Astrocyte (in vitro differentiated cells and primary cell): ENCODE data around the gene PCDHA1. TPM values are rescaled to one million over a fixed set of nuclear protein-coding genes. Genes with fewer than 3 reads are reported as not detected.
"Not testable (repeated sequence)": the region's sequence is repeated elsewhere in the genome, so short reads cannot be mapped to it uniquely, and the experiment has no call there.

ENCODE experiments used
- DNase-seq: peaks from one replicate; pipeline ENCODE4 v3.0.0-alpha.2; 2010; ENCODE audit warnings: low read depth
- FAIRE-seq: peaks from 2 replicates; lab custom pipeline; 2011; peaks lifted over from hg19 to GRCh38; lab: Jason Lieb, UNC
- H2AFZ ChIP-seq: 2 replicates; pipeline ENCODE4 v1.6.0; 2012; ENCODE audit warnings: low read depth, low read length, inconsistent platforms
- H3K27ac ChIP-seq: 2 replicates; pipeline ENCODE4 v1.5.1; 2011; ENCODE audit warnings: low read depth, low read length, inconsistent platforms
- H3K27me3 ChIP-seq: 2 replicates; pipeline ENCODE4 v1.6.0; 2011; ENCODE audit warnings: low read length, inconsistent platforms; ENCODE audit not compliant: insufficient read depth
- H3K36me3 ChIP-seq: 2 replicates; pipeline ENCODE4 v1.5.1; 2011; ENCODE audit warnings: low read length, inconsistent platforms; ENCODE audit not compliant: insufficient read depth
- H3K4me1 ChIP-seq: 2 replicates; pipeline ENCODE4 v1.5.1; 2011; ENCODE audit warnings: low read length, inconsistent platforms; ENCODE audit not compliant: insufficient read depth
- H3K4me2 ChIP-seq: 2 replicates; pipeline ENCODE4 v1.6.0; 2012; ENCODE audit warnings: low read length, inconsistent platforms
- H3K4me3 ChIP-seq: 2 replicates; pipeline ENCODE4 v1.5.1; 2011; ENCODE audit warnings: low read depth, mild to moderate bottlenecking, low read length, inconsistent platforms; ENCODE audit not compliant: insufficient read depth
- H3K79me2 ChIP-seq: 2 replicates; pipeline ENCODE4 v1.6.0; 2012; ENCODE audit warnings: mild to moderate bottlenecking, low read length, inconsistent platforms; ENCODE audit not compliant: insufficient read depth
- H3K9ac ChIP-seq: 2 replicates; pipeline ENCODE4 v1.6.0; 2012; ENCODE audit warnings: mild to moderate bottlenecking, low read length, inconsistent platforms
- H3K9me3 ChIP-seq: 2 replicates; pipeline ENCODE4 v1.5.1; 2012; ENCODE audit warnings: low read depth, mild to moderate bottlenecking, low read length, inconsistent platforms; ENCODE audit not compliant: insufficient read depth
- H4K20me1 ChIP-seq: 2 replicates; pipeline ENCODE4 v1.6.0; 2012; ENCODE audit warnings: low read length, inconsistent platforms; ENCODE audit not compliant: insufficient read depth
- H3K27ac Mint-ChIP-seq: one replicate; pipeline ENCODE4 v1.8.0; 2021; ENCODE audit warnings: mild to moderate bottlenecking, mixed read lengths; ENCODE audit not compliant: unreplicated experiment
- H3K27me3 Mint-ChIP-seq: one replicate; pipeline ENCODE4 v1.8.0; 2021; ENCODE audit warnings: low read depth, mixed read lengths; ENCODE audit not compliant: unreplicated experiment
- H3K36me3 Mint-ChIP-seq: one replicate; pipeline ENCODE4 v1.8.0; 2021; ENCODE audit warnings: low read depth, mixed read lengths; ENCODE audit not compliant: unreplicated experiment
- H3K4me1 Mint-ChIP-seq: one replicate; pipeline ENCODE4 v1.8.0; 2021; ENCODE audit warnings: low read depth, mixed read lengths; ENCODE audit not compliant: unreplicated experiment
- H3K4me3 Mint-ChIP-seq: one replicate; pipeline ENCODE4 v1.8.0; 2021; ENCODE audit warnings: mild to moderate bottlenecking, moderate library complexity, mixed read lengths; ENCODE audit not compliant: unreplicated experiment
- H3K9me3 Mint-ChIP-seq: one replicate; pipeline ENCODE4 v1.8.0; 2021; ENCODE audit warnings: mild to moderate bottlenecking, mixed read lengths; ENCODE audit not compliant: unreplicated experiment
- EZH2 ChIP-seq: IDR thresholded peaks from 2 replicates; pipeline ENCODE4 v1.6.1; 2012; ENCODE audit warnings: mild to moderate bottlenecking, low read length, inconsistent platforms; ENCODE audit not compliant: insufficient read depth
- total RNA-seq: library from RNA; stranded (reverse); gene quantifications from 2 replicates; pipeline ENCODE4 v1.2.1, GENCODE V29; 2021
- TF ChIP-seq, protein P1 (sequence below): IDR thresholded peaks from 2 replicates; pipeline ENCODE4 v1.5.1; 2011; ENCODE audit warnings: low read depth, mild to moderate bottlenecking, inconsistent platforms, low read length, moderate library complexity; ENCODE audit not compliant: insufficient read depth

Gene PCDHA1
- total RNA-seq, 1 donor from 2014 or later = not detected

DNA sequence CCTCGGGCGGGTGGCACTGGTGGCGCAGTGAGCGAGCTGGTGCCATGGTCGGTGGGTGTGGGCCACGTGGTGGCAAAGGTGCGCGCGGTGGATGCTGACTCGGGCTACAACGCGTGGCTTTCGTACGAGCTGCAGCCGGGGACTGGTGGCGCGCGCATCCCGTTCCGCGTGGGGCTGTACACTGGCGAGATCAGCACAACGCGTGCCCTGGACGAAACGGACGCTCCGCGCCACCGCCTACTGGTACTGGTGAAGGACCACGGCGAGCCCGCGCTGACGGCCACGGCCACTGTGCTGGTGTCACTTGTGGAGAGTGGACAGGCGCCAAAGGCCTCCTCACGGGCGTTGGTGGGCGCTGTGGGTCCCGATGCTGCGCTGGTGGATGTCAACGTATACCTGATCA lies 22.9 kb downstream of the PCDHA1 start:
- no peak overlapping the region for H3K4me3 Mint-ChIP-seq
- Histone ChIP-seq H3K27me3 (no peaks in the 10 kb centered on the region), H3K4me3 (no peak overlapping the region), H3K36me3 (no peaks in the 10 kb centered on the region), H3K4me1 (no peaks in the 10 kb centered on the region), H2AFZ (no peak overlapping the region), H3K79me2 (no peaks in the 10 kb centered on the region), H4K20me1 (no peaks in the 10 kb centered on the region), H3K4me2 (no peak overlapping the region), H3K9me3 (peaks cover 13% of the 10 kb centered on the region), H3K9ac (no peak overlapping the region), H3K27ac (no peak overlapping the region)
- no peak overlapping the region for H3K27ac Mint-ChIP-seq
- FAIRE-seq (no peak), DNase-seq (no peak)
- peaks cover 2% of the 10 kb centered on the region for H3K4me1 Mint-ChIP-seq
- no peaks in the 10 kb centered on the region for H3K27me3 Mint-ChIP-seq
- H3K36me3 Mint-ChIP-seq = peaks cover 9% of the 10 kb centered on the region
- H3K9me3 Mint-ChIP-seq = peaks cover 2% of the 10 kb centered on the region
- TF ChIP-seq, protein P1, sequence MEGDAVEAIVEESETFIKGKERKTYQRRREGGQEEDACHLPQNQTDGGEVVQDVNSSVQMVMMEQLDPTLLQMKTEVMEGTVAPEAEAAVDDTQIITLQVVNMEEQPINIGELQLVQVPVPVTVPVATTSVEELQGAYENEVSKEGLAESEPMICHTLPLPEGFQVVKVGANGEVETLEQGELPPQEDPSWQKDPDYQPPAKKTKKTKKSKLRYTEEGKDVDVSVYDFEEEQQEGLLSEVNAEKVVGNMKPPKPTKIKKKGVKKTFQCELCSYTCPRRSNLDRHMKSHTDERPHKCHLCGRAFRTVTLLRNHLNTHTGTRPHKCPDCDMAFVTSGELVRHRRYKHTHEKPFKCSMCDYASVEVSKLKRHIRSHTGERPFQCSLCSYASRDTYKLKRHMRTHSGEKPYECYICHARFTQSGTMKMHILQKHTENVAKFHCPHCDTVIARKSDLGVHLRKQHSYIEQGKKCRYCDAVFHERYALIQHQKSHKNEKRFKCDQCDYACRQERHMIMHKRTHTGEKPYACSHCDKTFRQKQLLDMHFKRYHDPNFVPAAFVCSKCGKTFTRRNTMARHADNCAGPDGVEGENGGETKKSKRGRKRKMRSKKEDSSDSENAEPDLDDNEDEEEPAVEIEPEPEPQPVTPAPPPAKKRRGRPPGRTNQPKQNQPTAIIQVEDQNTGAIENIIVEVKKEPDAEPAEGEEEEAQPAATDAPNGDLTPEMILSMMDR = no peak
- TF ChIP-seq EZH2 = no peak

DNA sequence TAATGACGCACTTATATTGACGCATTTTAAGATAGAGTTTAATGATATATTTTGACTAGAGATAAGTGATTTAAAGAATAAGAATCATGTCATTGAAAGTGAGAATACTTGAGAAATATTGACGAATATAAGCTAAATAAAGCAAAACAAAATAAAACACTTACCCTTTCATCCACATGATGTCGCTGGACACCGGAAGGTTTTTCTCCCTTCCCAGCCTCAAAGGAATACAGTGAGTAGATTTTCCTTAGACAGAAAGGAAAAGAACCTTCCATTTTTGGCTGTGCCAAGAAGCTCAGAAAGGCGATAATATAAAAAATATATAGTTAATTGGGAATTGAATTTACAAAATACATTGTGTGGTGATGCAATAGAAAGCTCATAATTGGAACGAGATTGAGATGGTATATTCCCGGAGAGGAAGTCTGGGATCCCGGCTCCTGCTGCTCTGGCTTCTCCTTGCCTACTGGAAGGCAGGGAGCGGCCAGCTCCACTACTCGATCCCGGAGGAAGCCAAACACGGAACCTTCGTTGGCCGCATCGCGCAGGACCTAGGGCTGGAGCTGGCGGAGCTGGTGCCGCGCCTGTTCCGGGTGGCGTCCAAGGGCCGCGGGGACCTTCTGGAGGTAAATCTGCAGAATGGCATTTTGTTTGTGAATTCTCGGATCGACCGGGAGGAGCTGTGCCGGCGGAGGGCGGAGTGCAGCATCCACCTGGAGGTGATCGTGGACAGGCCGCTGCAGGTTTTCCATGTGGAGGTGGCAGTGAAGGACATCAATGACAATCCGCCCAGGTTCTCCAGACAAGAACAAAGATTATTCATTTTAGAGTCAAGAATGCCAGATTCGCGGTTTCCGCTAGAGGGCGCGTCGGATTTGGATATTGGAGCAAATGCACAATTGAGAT lies 35.7 kb downstream of the PCDHA1 start, which contains the start of gene PCDHA5:
Gene PCDHA5, plus strand, starts transcription at position 239 of the 906 bp plus-strand sequence.
- Mint-ChIP-seq H3K27ac (no peak within 1 kb of the TSS), H3K4me1 (no peaks in the 10 kb centered on the region), H3K27me3 (no peaks in the 10 kb centered on the region), H3K4me3 (peak within 1 kb of the TSS; percentile 69), H3K36me3 (peaks cover 8% of the 10 kb centered on the region), H3K9me3 (no peaks in the 10 kb centered on the region)
- H2AFZ ChIP-seq = no peak within 1 kb of the TSS
- H3K4me3 ChIP-seq = no peak within 1 kb of the TSS
- H3K4me1 ChIP-seq = no peaks in the 10 kb centered on the region
- no peak within 1 kb of the TSS for H3K9ac ChIP-seq
- no peaks in the 10 kb centered on the region for H3K36me3 ChIP-seq
- H3K79me2 ChIP-seq = no peaks in the 10 kb centered on the region
- FAIRE-seq (no peak), DNase-seq (no peak)
- no peaks in the 10 kb centered on the region for H4K20me1 ChIP-seq
- H3K27me3 ChIP-seq = no peaks in the 10 kb centered on the region
- H3K4me2 ChIP-seq = no peak within 1 kb of the TSS
- H3K27ac ChIP-seq = no peak within 1 kb of the TSS
- peaks cover 9% of the 10 kb centered on the region for H3K9me3 ChIP-seq
- TF ChIP-seq, protein P1 = peak; percentile 31
- no peak for TF ChIP-seq EZH2

DNA sequence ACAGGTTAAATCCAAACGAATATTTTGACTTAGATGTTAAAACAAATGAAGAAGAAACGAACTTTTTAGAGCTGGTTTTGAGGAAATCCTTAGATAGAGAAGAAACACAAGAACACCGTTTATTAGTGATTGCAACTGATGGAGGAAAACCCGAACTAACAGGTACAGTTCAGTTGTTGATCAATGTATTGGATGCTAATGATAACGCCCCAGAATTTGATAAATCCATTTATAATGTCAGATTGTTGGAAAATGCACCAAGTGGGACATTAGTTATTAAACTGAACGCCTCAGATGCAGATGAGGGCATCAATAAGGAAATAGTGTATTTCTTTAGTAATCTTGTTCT lies 36.3 kb downstream of the PCDHA1 start:
- Histone ChIP-seq H3K27ac (no peak overlapping the region), H3K4me2 (no peak overlapping the region), H3K4me3 (no peak overlapping the region), H3K4me1 (no peaks in the 10 kb centered on the region), H3K9ac (no peak overlapping the region), H3K36me3 (no peaks in the 10 kb centered on the region), H3K9me3 (peaks cover 9% of the 10 kb centered on the region), H3K27me3 (no peaks in the 10 kb centered on the region), H4K20me1 (no peaks in the 10 kb centered on the region), H3K79me2 (no peaks in the 10 kb centered on the region), H2AFZ (no peak overlapping the region)
- DNase-seq (no peak), FAIRE-seq (no peak)
- H3K9me3 Mint-ChIP-seq = no peaks in the 10 kb centered on the region
- H3K4me1 Mint-ChIP-seq = no peaks in the 10 kb centered on the region
- H3K4me3 Mint-ChIP-seq = no peak overlapping the region
- H3K27ac Mint-ChIP-seq = no peak overlapping the region
- H3K36me3 Mint-ChIP-seq = peaks cover 8% of the 10 kb centered on the region
- H3K27me3 Mint-ChIP-seq = no peaks in the 10 kb centered on the region
- TF ChIP-seq, protein P1 = no peak
- TF ChIP-seq EZH2 = no peak

DNA sequence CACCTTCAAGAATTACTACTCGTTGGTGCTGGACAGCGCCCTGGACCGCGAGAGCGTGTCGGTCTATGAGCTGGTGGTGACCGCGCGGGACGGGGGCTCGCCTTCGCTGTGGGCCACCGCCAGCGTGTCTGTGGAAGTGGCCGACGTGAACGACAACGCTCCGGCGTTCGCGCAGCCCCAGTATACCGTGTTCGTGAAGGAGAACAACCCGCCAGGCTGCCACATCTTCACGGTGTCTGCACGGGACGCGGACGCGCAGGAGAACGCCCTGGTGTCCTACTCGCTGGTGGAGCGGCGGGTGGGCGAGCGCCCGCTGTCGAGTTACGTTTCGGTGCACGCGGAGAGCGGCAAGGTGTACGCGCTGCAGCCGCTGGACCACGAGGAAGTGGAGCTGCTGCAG lies 37.0 kb downstream of the PCDHA1 start:
- not testable (repeated sequence) for H3K4me3 ChIP-seq, H3K9ac ChIP-seq, H3K4me2 ChIP-seq, H3K79me2 ChIP-seq, H3K27me3 Mint-ChIP-seq, H3K27me3 ChIP-seq, H3K27ac ChIP-seq, FAIRE-seq, H3K9me3 Mint-ChIP-seq, H4K20me1 ChIP-seq, H3K4me3 Mint-ChIP-seq, H3K4me1 ChIP-seq, H2AFZ ChIP-seq, H3K27ac Mint-ChIP-seq, H3K36me3 ChIP-seq, DNase-seq, H3K4me1 Mint-ChIP-seq
- peaks cover 11% of the 10 kb centered on the region for H3K36me3 Mint-ChIP-seq
- H3K9me3 ChIP-seq = peaks cover 12% of the 10 kb centered on the region
